Measurements from ENCODE around the gene SORCS2. TPM values are rescaled to one million over a fixed set of nuclear protein-coding genes. Genes with fewer than 3 reads are reported as not detected.

SORCS2 gene
- polyA plus RNA-seq, 1 donor (not counting 4 experiments of a cell fraction or from before 2014, with no cell fraction given) = 0.09 TPM

DNA sequence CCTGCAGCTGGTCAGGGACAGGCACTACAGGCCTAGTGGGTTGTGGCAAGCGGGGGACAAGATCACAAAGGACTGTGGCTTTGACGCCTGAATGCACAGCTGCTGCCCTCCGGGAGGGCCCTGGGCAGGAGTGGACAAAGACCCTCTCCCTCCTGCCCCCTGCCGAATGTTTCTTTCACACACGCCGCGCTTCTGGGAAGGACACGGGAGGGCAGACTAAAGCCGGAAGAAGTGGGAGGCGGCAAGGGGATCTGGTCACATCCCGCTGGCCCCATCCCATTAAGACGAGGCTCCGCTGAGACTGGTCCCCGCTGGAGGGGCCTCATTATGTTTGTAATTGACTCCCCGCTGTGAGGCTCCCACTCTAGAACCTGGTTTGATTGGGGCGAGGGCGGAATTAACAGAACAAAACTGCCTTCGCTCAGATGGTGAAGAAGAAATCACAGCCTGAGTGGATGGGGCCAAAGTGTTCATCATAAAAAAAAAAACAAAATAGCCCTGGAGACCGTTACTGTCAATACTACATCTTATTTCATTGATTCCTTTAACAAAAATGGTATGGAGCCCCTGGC lies 280.2 kb downstream of the SORCS2 start:
- Histone ChIP-seq H3K9me1 (ENCODE audit: control insufficient read depth, extremely low read depth, insufficient read depth, low read length) (no peaks in the 10 kb centered on the region), H3K4me1 (ENCODE audit: control insufficient read depth, extremely low read depth, insufficient read depth, low read length) (no peaks in the 10 kb centered on the region), H3K27ac (ENCODE audit: control insufficient read depth, insufficient read depth, low read length) (no peak overlapping the region), H3K4me3 (ENCODE audit: control insufficient read depth in 2 of 3, extremely low read depth in 1 of 3, insufficient read depth in 2 of 3, low read depth in 1 of 3, low read length in 3 of 3) (no peak overlapping the region), H3K36me3 (ENCODE audit: control insufficient read depth in 2 of 2, extremely low read depth in 1 of 2, insufficient read depth in 2 of 2, low read length in 2 of 2) (no peaks in the 10 kb centered on the region), H3K9me3 (ENCODE audit: control insufficient read depth, low read depth, low read length) (no peaks in the 10 kb centered on the region), H3K27me3 (ENCODE audit: control insufficient read depth, extremely low read depth, insufficient read depth, low read length) (peaks cover 5% of the 10 kb centered on the region), H2AFZ (ENCODE audit: control insufficient read depth, low read length) (no peak overlapping the region), H3K79me2 (ENCODE audit: control insufficient read depth, insufficient read depth, low read length) (no peaks in the 10 kb centered on the region), H3K4me2 (ENCODE audit: control insufficient read depth, extremely low read depth, insufficient read depth, low read depth, low read length) (no peak overlapping the region), H4K20me1 (ENCODE audit: control insufficient read depth, extremely low read depth, insufficient read depth, low read length) (no peaks in the 10 kb centered on the region), H3K9ac (ENCODE audit: control insufficient read depth, extremely low read depth, insufficient read depth, low read length) (no peak overlapping the region)
- TF ChIP-seq EZH2 (IDR thresholded peaks at IDR 0.05; ENCODE audit: low read length) = no peak
- TF ChIP-seq, protein P1, sequence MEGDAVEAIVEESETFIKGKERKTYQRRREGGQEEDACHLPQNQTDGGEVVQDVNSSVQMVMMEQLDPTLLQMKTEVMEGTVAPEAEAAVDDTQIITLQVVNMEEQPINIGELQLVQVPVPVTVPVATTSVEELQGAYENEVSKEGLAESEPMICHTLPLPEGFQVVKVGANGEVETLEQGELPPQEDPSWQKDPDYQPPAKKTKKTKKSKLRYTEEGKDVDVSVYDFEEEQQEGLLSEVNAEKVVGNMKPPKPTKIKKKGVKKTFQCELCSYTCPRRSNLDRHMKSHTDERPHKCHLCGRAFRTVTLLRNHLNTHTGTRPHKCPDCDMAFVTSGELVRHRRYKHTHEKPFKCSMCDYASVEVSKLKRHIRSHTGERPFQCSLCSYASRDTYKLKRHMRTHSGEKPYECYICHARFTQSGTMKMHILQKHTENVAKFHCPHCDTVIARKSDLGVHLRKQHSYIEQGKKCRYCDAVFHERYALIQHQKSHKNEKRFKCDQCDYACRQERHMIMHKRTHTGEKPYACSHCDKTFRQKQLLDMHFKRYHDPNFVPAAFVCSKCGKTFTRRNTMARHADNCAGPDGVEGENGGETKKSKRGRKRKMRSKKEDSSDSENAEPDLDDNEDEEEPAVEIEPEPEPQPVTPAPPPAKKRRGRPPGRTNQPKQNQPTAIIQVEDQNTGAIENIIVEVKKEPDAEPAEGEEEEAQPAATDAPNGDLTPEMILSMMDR (optimal IDR thresholded peaks at IDR 0.05 in 1 of 3, IDR thresholded peaks at IDR 0.05 in 1 of 3, conservative IDR thresholded peaks at IDR 0.05 in 1 of 3; ENCODE audit: extremely low read depth in 1 of 3, insufficient read depth in 2 of 3, low read length in 3 of 3) = no peak
- FAIRE-seq (no peak), DNase-seq (ENCODE audit: low read depth, low spot score) (no peak)
- dilution Hi-C loops (cut with MboI; ENCODE audit: extremely low pct_ligation_motif_present, low sequenced_read_pairs) = no loop called here

DNA sequence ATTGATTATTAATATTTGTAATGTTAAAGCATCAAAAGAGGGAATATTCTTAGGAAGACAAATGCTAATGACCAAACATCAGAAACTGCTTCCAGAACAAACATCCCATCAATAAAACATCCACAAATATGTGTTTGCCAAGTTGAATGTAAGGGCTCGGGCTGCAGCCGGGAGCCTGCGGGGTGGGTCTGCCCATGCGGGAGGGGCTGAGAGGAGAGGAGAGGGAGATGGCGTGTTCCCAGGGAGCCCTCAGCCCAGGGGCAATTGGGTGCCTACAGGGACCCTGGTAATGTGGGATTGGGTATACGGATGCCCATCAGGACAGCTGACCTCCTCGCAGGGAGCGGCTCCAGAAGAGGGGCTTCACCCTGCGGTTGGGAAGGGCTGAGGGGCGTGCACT lies 280.7 kb downstream of the SORCS2 start:
- Histone ChIP-seq H3K36me3 (ENCODE audit: control insufficient read depth in 2 of 2, extremely low read depth in 1 of 2, insufficient read depth in 2 of 2, low read length in 2 of 2) (no peaks in the 10 kb centered on the region), H3K4me2 (ENCODE audit: control insufficient read depth, extremely low read depth, insufficient read depth, low read depth, low read length) (no peak overlapping the region), H3K9me1 (ENCODE audit: control insufficient read depth, extremely low read depth, insufficient read depth, low read length) (no peaks in the 10 kb centered on the region), H3K4me3 (ENCODE audit: control insufficient read depth in 2 of 3, extremely low read depth in 1 of 3, insufficient read depth in 2 of 3, low read depth in 1 of 3, low read length in 3 of 3) (no peak overlapping the region), H3K4me1 (ENCODE audit: control insufficient read depth, extremely low read depth, insufficient read depth, low read length) (no peaks in the 10 kb centered on the region), H2AFZ (ENCODE audit: control insufficient read depth, low read length) (no peak overlapping the region), H3K9me3 (ENCODE audit: control insufficient read depth, low read depth, low read length) (no peaks in the 10 kb centered on the region), H3K27me3 (ENCODE audit: control insufficient read depth, extremely low read depth, insufficient read depth, low read length) (peaks cover 5% of the 10 kb centered on the region), H3K9ac (ENCODE audit: control insufficient read depth, extremely low read depth, insufficient read depth, low read length) (no peak overlapping the region), H3K79me2 (ENCODE audit: control insufficient read depth, insufficient read depth, low read length) (no peaks in the 10 kb centered on the region), H4K20me1 (ENCODE audit: control insufficient read depth, extremely low read depth, insufficient read depth, low read length) (no peaks in the 10 kb centered on the region), H3K27ac (ENCODE audit: control insufficient read depth, insufficient read depth, low read length) (no peak overlapping the region)
- no peak for FAIRE-seq
- dilution Hi-C loops (cut with MboI; ENCODE audit: extremely low pct_ligation_motif_present, low sequenced_read_pairs) = no loop called here
- no peak for TF ChIP-seq EZH2 (IDR thresholded peaks at IDR 0.05; ENCODE audit: low read length)
- TF ChIP-seq, protein P1 (optimal IDR thresholded peaks at IDR 0.05 in 1 of 3, IDR thresholded peaks at IDR 0.05 in 1 of 3, conservative IDR thresholded peaks at IDR 0.05 in 1 of 3; ENCODE audit: extremely low read depth in 1 of 3, insufficient read depth in 2 of 3, low read length in 3 of 3) = no peak
- no peak for DNase-seq (ENCODE audit: low read depth, low spot score)

All from keratinocyte (primary cell).